Glutamatergic neuron (in vitro differentiated cells): ENCODE measurements around the gene KIF17. TPM values are rescaled to one million over a fixed set of nuclear protein-coding genes. Genes with fewer than 3 reads are reported as not detected.
"Not testable (repeated sequence)": the region's sequence is repeated elsewhere in the genome, so short reads cannot be mapped to it uniquely, and the experiment has no call there.

Experiments used
- DNase-seq: peaks from one replicate; pipeline ENCODE4 v3.0.0; 2022
- H3K27ac Mint-ChIP-seq: one replicate; pipeline ENCODE4 v1.8.0; 2020; ENCODE audit warnings: mild to moderate bottlenecking, mixed read lengths, inconsistent platforms; ENCODE audit not compliant: unreplicated experiment
- H3K27me3 Mint-ChIP-seq: one replicate; pipeline ENCODE4 v1.8.0; 2020; ENCODE audit warnings: mild to moderate bottlenecking, moderate library complexity, mixed read lengths, inconsistent platforms; ENCODE audit not compliant: unreplicated experiment
- H3K36me3 Mint-ChIP-seq: one replicate; pipeline ENCODE4 v1.8.0; 2020; ENCODE audit warnings: mild to moderate bottlenecking, mixed read lengths, inconsistent platforms; ENCODE audit not compliant: unreplicated experiment
- H3K4me1 Mint-ChIP-seq: one replicate; pipeline ENCODE4 v1.8.0; 2020; ENCODE audit warnings: mild to moderate bottlenecking, low read depth, mixed read lengths, inconsistent platforms; ENCODE audit not compliant: unreplicated experiment
- H3K4me3 Mint-ChIP-seq: one replicate; pipeline ENCODE4 v1.8.0; 2020; ENCODE audit warnings: mild to moderate bottlenecking, mixed read lengths, inconsistent platforms; ENCODE audit not compliant: unreplicated experiment
- H3K9me3 Mint-ChIP-seq: one replicate; pipeline ENCODE4 v1.8.0; 2020; ENCODE audit warnings: mild to moderate bottlenecking, moderate library complexity, mixed read lengths, inconsistent platforms; ENCODE audit not compliant: unreplicated experiment
- total RNA-seq: library from RNA; stranded (reverse); fragmentation: NEBNext Ultra II Directional; extraction: Animal tissue kit (Norgen Biotek cat#: 25700); gene quantifications from one replicate; pipeline ENCODE4 v1.2.1, GENCODE V29; 2021; ENCODE audit not compliant: unreplicated experiment
- TF ChIP-seq, protein P1 (sequence below): fragments of 200-600 bp; sonication (generic); IDR thresholded peaks from one replicate; pipeline ENCODE4 v1.5.0; 2021; ENCODE audit not compliant: partially characterized antibody, unreplicated experiment

KIF17 gene
- total RNA-seq, 1 donor from 2014 or later = 1.6 TPM

- H3K27me3 Mint-ChIP-seq = peaks cover 12% of the 10 kb centered on the region
- peaks cover 3% of the 10 kb centered on the region for H3K9me3 Mint-ChIP-seq
- H3K27ac Mint-ChIP-seq = no peak overlapping the region
- peaks cover 7% of the 10 kb centered on the region for H3K4me1 Mint-ChIP-seq
- H3K4me3 Mint-ChIP-seq = no peak overlapping the region
- no peaks in the 10 kb centered on the region for H3K36me3 Mint-ChIP-seq
- DNase-seq = no peak
- TF ChIP-seq, protein P1, sequence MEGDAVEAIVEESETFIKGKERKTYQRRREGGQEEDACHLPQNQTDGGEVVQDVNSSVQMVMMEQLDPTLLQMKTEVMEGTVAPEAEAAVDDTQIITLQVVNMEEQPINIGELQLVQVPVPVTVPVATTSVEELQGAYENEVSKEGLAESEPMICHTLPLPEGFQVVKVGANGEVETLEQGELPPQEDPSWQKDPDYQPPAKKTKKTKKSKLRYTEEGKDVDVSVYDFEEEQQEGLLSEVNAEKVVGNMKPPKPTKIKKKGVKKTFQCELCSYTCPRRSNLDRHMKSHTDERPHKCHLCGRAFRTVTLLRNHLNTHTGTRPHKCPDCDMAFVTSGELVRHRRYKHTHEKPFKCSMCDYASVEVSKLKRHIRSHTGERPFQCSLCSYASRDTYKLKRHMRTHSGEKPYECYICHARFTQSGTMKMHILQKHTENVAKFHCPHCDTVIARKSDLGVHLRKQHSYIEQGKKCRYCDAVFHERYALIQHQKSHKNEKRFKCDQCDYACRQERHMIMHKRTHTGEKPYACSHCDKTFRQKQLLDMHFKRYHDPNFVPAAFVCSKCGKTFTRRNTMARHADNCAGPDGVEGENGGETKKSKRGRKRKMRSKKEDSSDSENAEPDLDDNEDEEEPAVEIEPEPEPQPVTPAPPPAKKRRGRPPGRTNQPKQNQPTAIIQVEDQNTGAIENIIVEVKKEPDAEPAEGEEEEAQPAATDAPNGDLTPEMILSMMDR = no peak
Measured at GRCh38 chr1:20683614-20684013, 34.2 kb downstream of the KIF17 start.

GRCh38 chr1:20682571-20683236 is 35.1 kb downstream of the KIF17 start:
- DNase-seq = no peak
- Mint-ChIP-seq H3K27ac (no peak overlapping the region), H3K27me3 (peaks cover 9% of the 10 kb centered on the region), H3K9me3 (peaks cover 3% of the 10 kb centered on the region), H3K4me3 (no peak overlapping the region), H3K36me3 (no peaks in the 10 kb centered on the region), H3K4me1 (peaks cover 7% of the 10 kb centered on the region)
- TF ChIP-seq, protein P1 = no peak

DNA sequence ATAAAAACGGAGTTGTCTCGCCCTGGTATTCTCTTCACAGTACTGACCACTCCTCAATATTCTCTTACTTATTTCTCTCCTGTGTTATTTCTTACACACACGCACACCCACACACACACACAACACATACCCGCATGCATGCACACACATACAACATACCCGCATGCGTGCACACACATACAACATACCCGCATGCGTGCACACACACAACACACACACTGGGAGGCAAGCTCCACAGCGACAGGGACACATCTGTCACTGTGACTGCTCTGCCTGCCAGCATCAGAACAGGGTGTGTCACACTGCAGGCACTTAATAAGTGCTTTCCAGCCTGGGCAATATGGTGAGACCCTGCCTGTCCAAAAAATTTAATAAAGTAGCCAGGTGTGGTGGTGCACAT is 35.8 kb downstream of the KIF17 start:
- H3K27ac Mint-ChIP-seq = peak overlapping the region; percentile 63
- peaks cover 7% of the 10 kb centered on the region for H3K4me1 Mint-ChIP-seq
- no peak for DNase-seq
- H3K9me3 Mint-ChIP-seq = peaks cover 3% of the 10 kb centered on the region
- H3K36me3 Mint-ChIP-seq = peaks cover 4% of the 10 kb centered on the region
- H3K27me3 Mint-ChIP-seq = peaks cover 9% of the 10 kb centered on the region
- TF ChIP-seq, protein P1 = no peak
- H3K4me3 Mint-ChIP-seq = no peak overlapping the region

DNA sequence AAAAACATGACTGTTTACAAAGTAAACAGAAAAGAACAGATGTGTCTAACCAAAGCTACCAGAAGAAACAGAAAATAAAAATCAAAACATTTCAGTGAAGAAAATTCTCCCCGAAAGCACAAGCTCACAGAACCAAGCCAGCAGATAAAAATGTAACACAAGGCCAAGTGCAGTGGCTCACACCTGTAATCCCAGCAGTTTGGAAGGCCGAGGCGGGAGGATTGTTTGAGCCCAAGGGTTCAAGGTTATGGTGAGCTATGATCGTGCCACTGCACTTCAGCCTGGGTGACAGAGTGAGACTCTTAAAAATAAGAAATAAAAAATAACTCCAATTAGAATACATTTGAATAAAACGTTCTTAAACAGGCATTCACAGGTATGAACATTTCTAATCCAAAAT is 37.5 kb downstream of the KIF17 start:
- TF ChIP-seq, protein P1 = no peak

DNA sequence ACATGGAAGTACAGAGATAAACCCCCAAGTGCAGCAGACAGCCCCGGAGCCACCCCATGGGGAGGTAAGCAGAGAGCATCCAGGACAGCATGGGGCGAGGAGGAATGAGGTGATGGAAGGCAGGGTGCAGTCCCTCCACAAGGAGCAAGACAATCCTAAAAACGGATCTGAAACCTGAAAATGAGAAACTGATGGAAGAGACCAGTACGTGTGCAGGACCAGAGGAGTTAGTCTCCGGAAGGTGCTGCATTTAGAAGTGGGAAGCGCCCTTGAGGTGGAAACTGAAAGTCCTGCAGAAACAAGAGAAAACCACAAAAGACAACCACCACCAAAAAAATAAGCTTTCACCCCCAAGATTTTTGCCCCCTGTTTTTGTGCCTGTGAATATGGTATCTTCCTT is 39.2 kb downstream of the KIF17 start:
- H3K4me3 Mint-ChIP-seq = no peak overlapping the region
- DNase-seq = no peak
- H3K9me3 Mint-ChIP-seq = peaks cover 2% of the 10 kb centered on the region
- peaks cover 7% of the 10 kb centered on the region for H3K4me1 Mint-ChIP-seq
- H3K27ac Mint-ChIP-seq = no peak overlapping the region
- TF ChIP-seq, protein P1 = no peak
- H3K27me3 Mint-ChIP-seq = peaks cover 3% of the 10 kb centered on the region
- H3K36me3 Mint-ChIP-seq = peaks cover 4% of the 10 kb centered on the region

More for the DNA sequence above, 37.5 kb downstream of the KIF17 start:
- no peak overlapping the region for H3K27ac Mint-ChIP-seq
- peaks cover 5% of the 10 kb centered on the region for H3K27me3 Mint-ChIP-seq
- DNase-seq = no peak
- H3K36me3 Mint-ChIP-seq = peaks cover 4% of the 10 kb centered on the region
- peaks cover 7% of the 10 kb centered on the region for H3K4me1 Mint-ChIP-seq
- H3K4me3 Mint-ChIP-seq = no peak overlapping the region
- H3K9me3 Mint-ChIP-seq = peaks cover 2% of the 10 kb centered on the region

GRCh38 chr1:20673626-20674025 is 44.2 kb downstream of the KIF17 start:
- not testable (repeated sequence) for H3K9me3 Mint-ChIP-seq, H3K36me3 Mint-ChIP-seq, DNase-seq, H3K4me1 Mint-ChIP-seq, H3K27ac Mint-ChIP-seq, H3K27me3 Mint-ChIP-seq, H3K4me3 Mint-ChIP-seq
